Stimulated activated naive B cell treated with anti-CD40 and anti-IgM and Interleukin-4, amounts not matched to agents 10 μg/mL and 1 μg/mL and 100 μg/mL, for 72 hours (primary cell): ENCODE measurements around the gene C7orf33.
"Not testable (repeated sequence)": the region's sequence is repeated elsewhere in the genome, so short reads cannot be mapped to it uniquely, and the experiment has no call there.

Experiments
- ATAC-seq, 2 donors: fragments of 150-1000 bp; cut with Tn5 transposase; replicated peaks; 2 replicates each; pipeline ENCODE4 v1.10.0; 2021; ENCODE audit warnings: moderate library complexity in 1 of 2
- DNase-seq: peaks from one replicate; pipeline ENCODE4 v3.0.0; 2021
- H3K27ac Mint-ChIP-seq: one replicate; pipeline ENCODE4 v1.8.0; 2022; ENCODE audit warnings: mild to moderate bottlenecking, mixed read lengths
- H3K27me3 Mint-ChIP-seq, 2 donors: one replicate each; pipeline ENCODE4 v1.8.0; 2022; ENCODE audit warnings: mixed read lengths in 2 of 2
- H3K36me3 Mint-ChIP-seq, 2 donors: one replicate each; pipeline ENCODE4 v1.8.0; 2022; ENCODE audit warnings: mixed read lengths in 2 of 2, mild to moderate bottlenecking in 1 of 2
- H3K4me1 Mint-ChIP-seq, 2 donors: one replicate each; pipeline ENCODE4 v1.8.0; 2022; ENCODE audit warnings: mixed read lengths in 2 of 2, mild to moderate bottlenecking in 1 of 2
- H3K4me3 Mint-ChIP-seq, 2 donors: one replicate each; pipeline ENCODE4 v1.8.0; 2022; ENCODE audit warnings: mild to moderate bottlenecking in 2 of 2, mixed read lengths in 2 of 2, moderate library complexity in 1 of 2
- H3K9me3 Mint-ChIP-seq, 2 donors: one replicate each; pipeline ENCODE4 v1.8.0; 2022; ENCODE audit warnings: mixed read lengths in 2 of 2, mild to moderate bottlenecking in 1 of 2

Gene C7orf33

DNA sequence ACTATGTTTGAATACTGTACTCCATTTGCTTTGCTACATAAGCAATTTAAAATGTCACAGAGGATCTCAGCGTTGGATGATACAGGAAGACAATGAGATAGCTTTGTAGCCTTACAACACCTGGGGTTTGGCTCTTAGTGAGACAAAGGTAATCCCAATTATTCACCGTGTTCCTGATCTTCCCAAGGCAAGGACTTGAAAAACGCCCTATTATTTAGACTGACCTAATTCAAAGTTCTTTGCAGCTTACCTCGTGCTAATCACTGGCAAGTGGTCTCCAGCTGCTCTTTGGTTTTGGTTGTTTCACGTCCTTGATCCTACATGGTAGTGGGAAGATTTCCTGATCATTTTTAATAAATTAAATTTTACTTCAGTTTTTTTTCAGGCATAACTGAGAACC, 23.0 kb upstream of the C7orf33 start:
- H3K4me1 Mint-ChIP-seq = peaks cover 21 to 38% of the 10 kb centered on the region in 2 donors
- ATAC-seq = no peak
- H3K9me3 Mint-ChIP-seq = peaks cover 3 to 4% of the 10 kb centered on the region in 2 donors
- peaks cover 5 to 8% of the 10 kb centered on the region in 2 donors for H3K27me3 Mint-ChIP-seq
- H3K4me3 Mint-ChIP-seq = no peak overlapping the region
- H3K27ac Mint-ChIP-seq = no peak overlapping the region
- peaks cover 3 to 4% of the 10 kb centered on the region in 2 donors for H3K36me3 Mint-ChIP-seq
- DNase-seq = no peak

DNA sequence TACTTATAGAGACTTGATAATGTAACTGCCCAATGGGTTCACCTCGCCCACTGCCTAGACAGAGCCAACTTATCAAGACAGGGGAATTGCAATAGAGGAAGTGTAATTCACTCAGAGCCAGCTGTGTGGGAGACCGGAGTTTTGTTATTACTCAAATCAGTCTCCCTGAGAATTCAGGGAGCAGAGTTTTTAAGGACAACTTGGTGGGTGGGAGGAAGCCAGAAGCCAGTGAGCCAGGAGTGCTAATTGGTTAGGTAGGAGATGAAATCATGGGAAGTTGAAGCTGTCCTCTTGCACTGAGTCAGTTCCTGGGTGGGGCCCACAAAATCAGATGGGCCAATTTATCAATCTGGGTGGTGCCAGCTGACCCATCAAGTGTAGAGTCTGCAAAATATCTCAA, 20.1 kb upstream of the C7orf33 start:
- Mint-ChIP-seq H3K4me1 (peaks cover 9 to 22% of the 10 kb centered on the region in 2 donors), H3K9me3 (peaks cover 3% of the 10 kb centered on the region in 2 donors), H3K36me3 (peaks cover 3 to 4% of the 10 kb centered on the region in 2 donors), H3K4me3 (peak overlapping the region in 1 of 2 donors; percentile 45), H3K27ac (no peak overlapping the region), H3K27me3 (peaks cover 14 to 16% of the 10 kb centered on the region in 2 donors)
- DNase-seq (peak; percentile 17), ATAC-seq (peak; percentile 59 to 67)

DNA sequence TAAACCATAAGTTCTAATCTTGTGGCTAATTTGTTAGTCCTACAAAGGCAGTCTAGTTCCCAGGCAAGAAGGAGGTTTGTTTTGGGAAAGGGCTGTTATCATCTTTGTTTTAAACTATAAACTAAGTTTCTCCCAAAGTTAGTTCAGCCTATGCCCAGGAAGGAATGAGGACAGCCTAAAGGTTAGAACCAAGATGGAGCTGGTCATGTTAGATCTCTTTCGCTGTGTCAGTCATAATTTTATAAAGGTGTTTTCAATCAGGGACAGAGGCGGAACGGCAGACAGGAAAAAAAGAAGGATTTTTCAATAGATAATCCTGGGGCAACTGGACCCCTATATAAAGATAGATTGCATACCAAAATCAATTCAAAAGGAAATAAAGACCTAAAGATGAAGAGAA, 19.6 kb upstream of the C7orf33 start:
- H3K36me3 Mint-ChIP-seq, H3K9me3 Mint-ChIP-seq, ATAC-seq, H3K4me3 Mint-ChIP-seq, DNase-seq, H3K27ac Mint-ChIP-seq: not testable (repeated sequence)
- Mint-ChIP-seq H3K4me1 (peaks cover 11 to 23% of the 10 kb centered on the region in 2 donors), H3K27me3 (peaks cover 14 to 16% of the 10 kb centered on the region in 2 donors)

DNA sequence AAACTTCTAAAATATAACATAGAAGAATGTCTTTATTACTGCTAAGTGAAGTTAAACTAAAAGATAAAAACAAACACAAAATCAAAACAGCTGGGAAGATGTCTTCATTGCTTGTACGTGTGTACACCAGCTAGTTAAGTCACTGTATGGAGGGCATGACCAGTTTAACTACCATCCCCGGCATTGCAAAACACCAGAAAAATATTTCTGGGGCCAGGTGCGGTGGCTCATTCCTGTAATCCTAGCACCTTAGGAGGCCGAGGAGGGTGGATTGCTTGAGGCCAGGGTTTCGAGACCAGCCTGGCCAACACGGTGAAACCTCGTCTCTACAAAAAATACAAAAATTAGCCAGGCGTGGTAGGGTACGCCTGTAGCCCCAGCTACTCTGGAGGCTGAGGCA, 19.2 kb upstream of the C7orf33 start:
- Mint-ChIP-seq H3K36me3 (peaks cover 3 to 4% of the 10 kb centered on the region in 2 donors), H3K4me3 (no peak overlapping the region), H3K4me1 (peaks cover 11 to 22% of the 10 kb centered on the region in 2 donors), H3K9me3 (peaks cover 3% of the 10 kb centered on the region in 2 donors), H3K27me3 (peaks cover 14 to 16% of the 10 kb centered on the region in 2 donors), H3K27ac (no peak overlapping the region)
- ATAC-seq (no peak), DNase-seq (no peak)

DNA sequence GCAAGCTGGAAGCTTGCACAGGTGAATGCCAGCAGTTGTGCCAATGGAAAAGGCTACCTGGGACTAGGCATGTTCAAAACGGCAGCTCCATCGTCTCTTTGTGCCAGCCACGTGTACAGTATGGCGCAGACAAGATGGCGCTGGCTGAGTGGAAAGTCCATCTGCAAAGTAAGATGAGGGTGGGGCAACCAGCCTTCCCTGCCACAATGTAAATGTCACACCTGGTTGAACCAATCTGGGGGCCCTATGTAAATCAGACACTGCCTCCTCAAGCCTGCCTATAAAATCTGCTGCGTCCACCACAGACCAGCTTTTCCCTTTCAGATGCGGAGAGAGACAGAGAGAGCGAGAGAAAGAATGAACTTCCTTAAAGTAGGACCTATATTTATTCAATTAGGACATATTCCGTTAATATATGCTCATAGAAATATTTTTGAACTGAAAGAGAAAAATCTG, 18.5 kb upstream of the C7orf33 start:
- Mint-ChIP-seq H3K9me3 (peaks cover 3% of the 10 kb centered on the region in 2 donors), H3K27me3 (peaks cover 14 to 16% of the 10 kb centered on the region in 2 donors), H3K36me3 (peaks cover 3 to 4% of the 10 kb centered on the region in 2 donors), H3K4me3 (no peak overlapping the region), H3K27ac (no peak overlapping the region), H3K4me1 (peaks cover 11 to 21% of the 10 kb centered on the region in 2 donors)
- DNase-seq (no peak), ATAC-seq (no peak)

DNA sequence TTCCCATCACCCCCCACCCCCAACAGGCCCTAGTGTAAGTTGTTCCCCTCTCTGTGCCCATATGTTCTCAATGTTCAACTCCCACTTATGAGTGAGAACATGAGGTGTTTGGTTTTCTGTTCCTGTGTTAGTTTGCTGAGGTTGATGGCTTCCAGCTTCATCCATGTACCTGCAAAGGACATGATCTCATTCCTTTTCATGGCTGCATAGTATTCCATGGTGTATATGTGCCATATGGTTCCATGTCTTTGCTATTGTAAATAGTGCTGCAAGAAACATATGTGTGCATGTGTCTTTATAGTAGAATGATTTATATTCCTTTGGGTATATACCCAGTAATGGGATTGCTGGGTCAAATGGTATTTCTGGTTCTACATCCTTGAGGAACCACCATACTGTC, 17.0 kb upstream of the C7orf33 start:
- not testable (repeated sequence) for H3K36me3 Mint-ChIP-seq, H3K4me3 Mint-ChIP-seq, DNase-seq, ATAC-seq, H3K27ac Mint-ChIP-seq, H3K9me3 Mint-ChIP-seq
- H3K27me3 Mint-ChIP-seq = peaks cover 11 to 14% of the 10 kb centered on the region in 2 donors
- H3K4me1 Mint-ChIP-seq = peaks cover 9 to 21% of the 10 kb centered on the region in 2 donors

DNA sequence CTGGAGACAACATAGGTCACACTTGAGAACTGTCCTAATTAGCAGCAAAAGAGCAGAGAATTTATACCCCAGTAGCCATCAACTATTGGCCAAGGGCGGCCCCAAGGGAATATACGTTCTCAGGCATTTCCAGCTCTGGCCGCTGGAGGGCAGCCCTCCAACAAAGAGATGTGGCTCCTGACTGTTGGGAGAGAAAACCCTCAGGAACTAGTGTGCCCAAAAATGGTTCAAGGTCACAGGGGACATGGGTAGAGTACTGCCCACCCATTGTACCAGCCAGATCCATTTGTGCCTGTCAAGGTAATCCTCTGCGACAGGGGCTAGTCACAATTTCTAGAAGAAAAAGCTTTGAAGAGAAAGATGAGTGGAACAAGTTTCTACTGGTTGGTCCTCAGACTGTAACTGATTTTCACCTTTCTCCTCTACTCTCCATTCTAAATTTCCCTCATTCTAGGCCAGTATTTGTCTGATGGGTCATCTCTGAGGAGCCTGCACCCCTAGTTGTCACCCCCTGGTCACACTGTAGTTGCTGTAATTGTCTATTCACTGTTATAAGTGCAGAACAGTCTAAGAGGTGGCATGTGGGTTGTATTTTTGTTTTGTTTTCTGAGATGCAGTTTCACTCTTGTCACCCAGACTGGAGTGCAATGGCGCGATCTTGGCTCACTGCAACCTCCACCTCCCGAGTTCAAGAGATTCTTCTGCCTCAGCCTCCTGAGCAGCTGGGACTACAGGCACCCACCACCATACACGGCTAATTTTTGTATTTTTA, 14.7 kb upstream of the C7orf33 start:
- ATAC-seq (peak; percentile 75 to 79), DNase-seq (peak; percentile 54)
- no peaks in the 10 kb centered on the region for H3K36me3 Mint-ChIP-seq
- H3K27me3 Mint-ChIP-seq = peaks cover 8 to 9% of the 10 kb centered on the region in 2 donors
- H3K4me1 Mint-ChIP-seq = peaks cover 9 to 18% of the 10 kb centered on the region in 2 donors
- H3K27ac Mint-ChIP-seq = no peak overlapping the region
- H3K9me3 Mint-ChIP-seq = peaks cover 0 to 4% of the 10 kb centered on the region in 2 donors
- no peak overlapping the region for H3K4me3 Mint-ChIP-seq

DNA sequence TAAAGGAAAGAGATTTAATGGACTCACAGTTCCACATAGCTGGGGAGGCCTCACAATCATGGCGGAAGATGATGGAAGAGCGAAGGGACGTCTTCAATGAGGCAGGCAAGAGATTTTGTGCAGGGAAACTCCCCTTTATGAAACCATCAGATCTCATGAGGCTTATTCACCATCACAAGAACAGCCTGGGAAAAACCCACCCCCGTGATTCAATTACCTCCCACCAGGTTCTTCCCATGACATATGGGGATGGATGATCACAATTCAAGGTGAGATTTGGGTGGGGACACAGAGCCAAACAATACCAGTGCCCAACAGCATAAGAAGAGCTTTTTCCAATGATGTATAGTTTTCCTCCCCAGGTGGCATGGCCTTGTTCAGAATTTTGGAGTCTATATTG, 11.2 kb upstream of the C7orf33 start:
- no peaks in the 10 kb centered on the region for H3K36me3 Mint-ChIP-seq
- DNase-seq (no peak), ATAC-seq (no peak)
- peaks cover 0 to 4% of the 10 kb centered on the region in 2 donors for H3K27me3 Mint-ChIP-seq
- no peak overlapping the region for H3K4me3 Mint-ChIP-seq
- peaks cover 13 to 24% of the 10 kb centered on the region in 2 donors for H3K4me1 Mint-ChIP-seq
- no peak overlapping the region for H3K27ac Mint-ChIP-seq
- H3K9me3 Mint-ChIP-seq = peaks cover 0 to 2% of the 10 kb centered on the region in 2 donors

DNA sequence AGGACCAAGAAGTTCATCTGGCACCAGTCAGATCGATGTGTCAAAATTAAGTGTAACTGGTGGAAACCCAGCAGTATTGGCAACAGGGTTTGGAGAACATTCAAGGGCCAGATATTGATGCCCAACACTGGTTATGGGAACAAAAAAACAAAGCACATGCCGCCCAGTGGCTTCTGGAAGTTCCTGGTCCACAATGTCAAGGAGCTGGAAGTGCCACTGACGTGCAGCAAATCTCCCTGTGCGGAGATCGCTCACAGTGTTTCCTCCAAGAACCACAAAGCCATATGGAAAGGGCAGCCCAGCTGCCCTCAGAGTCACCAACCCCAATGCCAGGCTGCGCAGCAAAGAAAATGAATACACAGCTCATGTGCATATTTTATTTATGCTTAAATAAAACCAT, 10.1 kb upstream of the C7orf33 start:
- no peak for DNase-seq
- no peaks in the 10 kb centered on the region for H3K36me3 Mint-ChIP-seq
- H3K27me3 Mint-ChIP-seq = peaks cover 0 to 4% of the 10 kb centered on the region in 2 donors
- H3K9me3 Mint-ChIP-seq = peaks cover 0 to 2% of the 10 kb centered on the region in 2 donors
- peaks cover 22 to 34% of the 10 kb centered on the region in 2 donors for H3K4me1 Mint-ChIP-seq
- no peak overlapping the region for H3K27ac Mint-ChIP-seq
- no peak overlapping the region for H3K4me3 Mint-ChIP-seq
- ATAC-seq = no peak

DNA sequence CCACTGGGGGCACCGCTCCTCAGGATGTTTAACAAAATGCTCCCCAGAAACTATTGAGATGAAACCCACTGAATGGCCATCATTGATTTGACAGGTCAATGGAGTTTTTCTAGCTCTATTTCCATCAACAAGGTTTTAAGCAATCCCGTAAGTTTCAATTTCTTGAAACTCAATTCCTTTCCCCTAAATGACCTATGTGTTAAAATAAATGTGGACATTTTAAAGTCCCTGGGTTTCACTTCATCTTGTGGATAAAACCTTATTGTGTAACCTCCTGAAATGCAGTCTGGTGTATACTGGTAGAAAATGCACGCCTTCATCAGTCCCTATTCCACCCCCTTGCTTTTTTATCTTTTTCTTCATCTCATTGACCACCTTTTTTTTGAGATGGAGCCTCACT, 8.9 kb upstream of the C7orf33 start:
- peaks cover under 1 to 9% of the 10 kb centered on the region in 2 donors for H3K27me3 Mint-ChIP-seq
- H3K27ac Mint-ChIP-seq = no peak overlapping the region
- DNase-seq = no peak

DNA sequence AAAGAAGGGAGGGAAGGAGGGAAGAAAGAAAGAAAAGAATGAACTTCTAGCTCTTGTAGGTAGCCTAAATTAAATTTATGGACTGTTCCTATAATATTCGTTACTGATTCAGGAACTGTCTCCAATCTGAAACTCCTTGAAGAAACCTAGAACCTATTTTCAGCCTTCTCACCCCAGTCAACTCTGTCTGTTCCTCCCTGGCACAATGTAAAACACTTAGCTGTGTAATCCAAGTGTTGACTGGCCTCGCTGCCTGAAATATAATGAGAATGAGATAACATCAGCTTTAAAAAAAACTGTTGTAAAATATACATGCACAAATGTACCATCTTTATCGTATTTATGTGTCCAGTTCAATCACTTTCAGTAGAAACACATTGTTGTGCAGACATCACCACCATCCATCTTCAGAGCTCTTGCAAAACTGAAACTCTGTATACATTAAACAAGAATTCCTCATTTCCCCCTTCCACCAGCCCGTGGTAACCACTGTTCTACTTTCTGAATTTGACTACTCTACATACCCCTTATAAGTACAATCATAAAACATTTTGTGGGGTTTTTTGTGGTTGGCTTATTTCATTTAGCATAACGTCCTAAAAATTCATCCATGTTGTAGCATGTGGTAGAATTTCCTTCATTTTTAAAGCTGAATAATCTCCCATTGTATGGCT, 6.3 kb upstream of the C7orf33 start:
- H3K9me3 Mint-ChIP-seq = peaks cover 0 to 2% of the 10 kb centered on the region in 2 donors
- peak; percentile 97 to 99 for ATAC-seq
- peak overlapping the region; percentile 11 to 47 for H3K4me3 Mint-ChIP-seq
- peaks cover 16 to 24% of the 10 kb centered on the region in 2 donors for H3K4me1 Mint-ChIP-seq
- H3K36me3 Mint-ChIP-seq = no peaks in the 10 kb centered on the region
- peaks cover 12 to 14% of the 10 kb centered on the region in 2 donors for H3K27me3 Mint-ChIP-seq
- H3K27ac Mint-ChIP-seq = peak overlapping the region; percentile 10
- DNase-seq = peak; percentile 18

More for the DNA sequence above, 8.9 kb upstream of the C7orf33 start:
- peaks cover 21 to 27% of the 10 kb centered on the region in 2 donors for H3K4me1 Mint-ChIP-seq
- H3K4me3 Mint-ChIP-seq = no peak overlapping the region
- peaks cover 0 to 4% of the 10 kb centered on the region in 2 donors for H3K9me3 Mint-ChIP-seq
- H3K36me3 Mint-ChIP-seq = no peaks in the 10 kb centered on the region
- ATAC-seq = no peak

DNA sequence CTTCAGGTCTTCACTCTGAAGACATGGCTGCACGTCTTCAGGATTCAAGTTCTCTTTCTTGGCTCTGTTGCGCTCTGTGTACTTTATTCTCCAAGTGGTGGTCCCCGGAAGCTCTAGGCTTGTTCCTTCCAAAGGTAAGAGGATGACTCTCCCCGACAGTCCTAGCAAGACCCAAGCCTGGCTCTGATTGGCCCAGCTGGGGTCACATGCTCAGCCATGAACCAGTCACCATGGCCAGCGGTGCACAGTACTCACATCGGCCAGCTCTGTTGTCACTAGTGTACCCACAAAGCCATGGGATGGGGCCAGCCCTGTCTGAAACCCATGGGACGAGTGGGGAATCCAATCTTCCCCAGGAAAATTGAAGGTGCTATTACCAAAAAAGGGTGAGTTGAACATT, 5.2 kb upstream of the C7orf33 start:
- no peak overlapping the region for H3K27ac Mint-ChIP-seq
- H3K36me3 Mint-ChIP-seq = no peaks in the 10 kb centered on the region
- DNase-seq = no peak
- H3K9me3 Mint-ChIP-seq = peaks cover 0 to 2% of the 10 kb centered on the region in 2 donors
- H3K4me1 Mint-ChIP-seq = peaks cover 16 to 21% of the 10 kb centered on the region in 2 donors
- ATAC-seq = no peak
- peaks cover 18 to 21% of the 10 kb centered on the region in 2 donors for H3K27me3 Mint-ChIP-seq
- H3K4me3 Mint-ChIP-seq = no peak overlapping the region

DNA sequence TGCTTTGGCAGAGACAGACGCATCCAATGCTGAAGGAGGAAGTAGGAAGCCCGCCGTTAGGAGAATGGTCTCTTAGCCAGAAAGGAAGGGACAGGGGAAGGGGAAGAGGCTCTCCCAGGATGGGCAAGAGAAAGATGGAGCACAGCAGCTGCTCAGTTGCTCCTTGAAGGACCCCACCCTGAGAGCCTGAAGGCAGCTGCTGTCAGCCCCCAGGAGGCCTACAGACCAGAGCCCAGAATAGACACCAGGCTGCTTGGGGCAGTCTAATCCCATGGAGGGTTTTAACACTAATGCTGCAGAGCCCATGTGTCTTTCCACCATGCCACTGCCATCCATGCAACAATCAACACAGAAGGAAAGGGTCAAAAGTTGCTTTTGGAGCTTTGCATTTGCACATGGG, 3.5 kb upstream of the C7orf33 start:
- Mint-ChIP-seq H3K27me3 (peaks cover 30 to 35% of the 10 kb centered on the region in 2 donors), H3K36me3 (no peaks in the 10 kb centered on the region), H3K9me3 (peaks cover 0 to 2% of the 10 kb centered on the region in 2 donors), H3K27ac (no peak overlapping the region), H3K4me3 (no peak overlapping the region), H3K4me1 (peaks cover 16 to 21% of the 10 kb centered on the region in 2 donors)
- ATAC-seq (no peak), DNase-seq (no peak)

DNA sequence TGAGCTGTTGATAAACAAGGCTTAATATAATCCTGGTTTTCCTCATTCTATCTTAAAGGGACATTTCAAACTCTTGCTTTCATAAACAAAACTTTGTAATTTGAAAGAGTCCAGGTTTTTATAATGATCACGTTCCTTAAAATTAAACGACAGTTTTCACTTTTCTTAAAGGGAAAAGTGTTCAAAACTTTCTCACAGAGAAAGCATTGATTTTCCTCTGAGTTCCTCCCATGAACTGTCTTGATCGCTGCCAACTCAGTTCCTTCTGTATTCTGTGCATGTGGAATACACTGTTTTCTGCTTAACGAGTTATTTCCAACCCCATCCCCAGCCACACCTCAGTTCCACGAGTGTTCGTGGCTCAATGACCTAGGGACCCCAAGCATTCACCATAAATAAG, 2.4 kb upstream of the C7orf33 start:
- Mint-ChIP-seq H3K36me3 (no peaks in the 10 kb centered on the region), H3K4me1 (peaks cover 16 to 21% of the 10 kb centered on the region in 2 donors), H3K27me3 (peaks cover 31 to 37% of the 10 kb centered on the region in 2 donors), H3K27ac (no peak overlapping the region), H3K4me3 (no peak overlapping the region), H3K9me3 (peaks cover 0 to 2% of the 10 kb centered on the region in 2 donors)
- ATAC-seq = no peak
- no peak for DNase-seq
